HG03460 (cell line): ENCODE measurements around the gene PIEZO2.

ENCODE experiments used
- ATAC-seq: cut with Tn5 transposase; IDR thresholded peaks from one replicate; pipeline ENCODE4 v1.9.1; 2021; ENCODE audit not compliant: unreplicated experiment

PIEZO2 gene

DNA sequence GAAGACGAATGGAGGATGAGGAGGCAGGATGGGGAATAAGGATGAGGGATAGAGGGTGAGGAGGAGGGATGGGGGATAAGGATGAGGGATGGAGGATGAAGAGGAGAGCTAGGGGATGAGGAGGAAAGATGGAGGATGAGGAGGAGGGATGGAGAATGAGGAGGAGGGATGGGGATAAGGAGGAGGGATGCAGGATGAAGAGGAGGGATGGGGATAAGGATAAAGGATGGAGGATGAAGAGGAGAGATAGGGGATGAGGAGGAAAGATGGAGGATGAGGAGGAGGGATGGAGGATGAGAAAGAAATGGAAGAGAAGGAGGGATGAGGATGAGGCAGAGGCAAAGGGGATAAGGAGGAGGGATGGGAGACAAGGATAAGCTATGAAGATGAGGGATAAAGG, 393.5 kb downstream of the PIEZO2 start:
- no peak for ATAC-seq

DNA sequence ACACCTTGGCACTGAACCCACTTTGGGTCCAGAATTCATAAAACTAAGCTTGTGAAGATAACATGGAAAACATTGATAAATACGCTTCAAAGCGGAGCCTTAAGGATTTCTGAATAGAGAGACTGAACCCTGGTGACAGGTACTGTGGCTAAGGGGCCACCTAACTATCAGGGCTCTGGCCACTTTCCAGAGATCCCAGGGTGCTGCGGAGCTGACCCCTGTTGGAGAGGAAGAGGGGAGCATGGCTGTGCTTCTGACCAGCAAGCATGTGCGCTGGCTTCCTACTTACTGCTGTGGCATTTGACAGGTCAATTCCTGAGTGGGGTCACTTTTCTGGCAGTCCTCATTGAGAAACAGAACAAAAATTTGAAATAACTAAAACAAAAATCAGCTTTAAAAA, 395.2 kb downstream of the PIEZO2 start:
- no peak for ATAC-seq

DNA sequence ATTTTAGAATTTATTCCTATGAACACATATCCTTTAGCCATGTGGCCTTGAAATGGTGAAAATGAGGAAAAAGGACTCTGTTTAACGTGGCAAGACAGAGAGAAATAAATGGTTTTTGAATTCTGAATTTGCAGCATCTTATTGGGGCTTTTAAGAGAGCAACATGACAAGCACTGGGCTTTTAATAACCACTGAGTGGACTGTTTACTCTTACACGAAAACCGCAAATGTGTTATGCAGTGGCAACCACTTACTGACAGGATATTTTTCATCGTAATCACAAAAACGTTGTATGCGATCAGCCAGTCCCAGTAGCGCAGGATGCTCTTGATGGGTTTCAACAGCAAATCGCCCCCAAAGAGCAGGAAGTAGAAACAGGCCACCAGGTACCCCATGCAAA, 397.0 kb downstream of the PIEZO2 start:
- ATAC-seq, result no peak

DNA sequence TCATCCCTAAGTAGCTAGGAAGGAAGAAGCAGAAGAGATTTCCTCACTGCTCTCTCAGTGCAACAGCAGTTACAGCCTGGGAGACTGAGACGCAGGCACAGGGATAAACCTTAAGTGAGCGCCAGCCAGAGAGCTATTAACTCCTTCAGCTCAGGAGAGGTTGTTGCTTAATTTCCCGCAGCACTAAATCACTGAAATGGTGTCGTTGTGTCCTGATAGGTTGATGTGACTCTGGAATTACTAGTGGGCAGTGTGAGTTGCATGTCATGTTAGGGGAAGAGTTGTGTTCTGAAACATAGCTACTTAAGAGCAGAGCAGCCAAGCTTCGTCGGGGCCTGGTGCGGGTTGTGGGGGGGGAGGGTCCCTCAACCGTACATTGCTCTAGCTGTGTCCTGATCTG, 397.7 kb downstream of the PIEZO2 start:
- ATAC-seq, result no peak

DNA sequence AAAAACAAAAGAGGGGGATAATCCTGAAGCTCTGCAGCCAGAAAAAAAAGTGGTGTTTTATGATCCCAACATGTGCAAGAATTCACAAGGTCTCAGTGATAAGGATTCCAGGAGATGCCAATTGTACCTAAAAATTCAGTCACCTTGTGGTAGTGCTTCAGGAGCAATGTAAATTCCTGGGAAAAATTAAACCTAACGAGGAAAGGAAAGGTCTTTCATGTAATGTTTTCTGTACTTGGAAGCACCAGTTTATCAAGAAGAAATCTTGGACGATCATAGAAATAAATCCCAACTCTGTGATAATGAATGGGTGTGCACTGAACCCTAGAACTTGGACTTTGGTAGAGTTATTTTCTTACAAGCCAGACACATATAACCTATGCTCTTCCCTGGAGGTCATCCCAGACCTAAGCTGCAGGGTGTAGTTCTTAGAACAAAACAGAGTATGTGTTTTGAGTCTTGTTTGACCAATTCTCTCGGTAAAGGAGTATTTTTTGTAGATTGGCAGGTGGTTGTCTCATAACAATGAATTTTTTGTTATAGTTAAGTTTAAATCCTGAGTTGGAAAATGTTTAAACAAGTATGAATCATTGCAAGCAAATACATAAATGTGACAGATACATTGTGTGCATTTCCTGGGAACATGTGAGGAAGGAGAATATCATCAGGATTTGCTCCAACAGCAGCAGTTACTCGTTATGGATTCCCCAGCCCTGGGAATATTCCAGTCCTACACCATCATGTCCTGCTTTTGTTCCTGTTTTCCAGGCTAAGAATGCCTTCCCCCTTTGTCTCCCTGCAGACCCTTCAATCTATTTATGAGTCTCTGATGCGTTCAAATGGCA, 399.0 kb downstream of the PIEZO2 start:
- no peak for ATAC-seq

DNA sequence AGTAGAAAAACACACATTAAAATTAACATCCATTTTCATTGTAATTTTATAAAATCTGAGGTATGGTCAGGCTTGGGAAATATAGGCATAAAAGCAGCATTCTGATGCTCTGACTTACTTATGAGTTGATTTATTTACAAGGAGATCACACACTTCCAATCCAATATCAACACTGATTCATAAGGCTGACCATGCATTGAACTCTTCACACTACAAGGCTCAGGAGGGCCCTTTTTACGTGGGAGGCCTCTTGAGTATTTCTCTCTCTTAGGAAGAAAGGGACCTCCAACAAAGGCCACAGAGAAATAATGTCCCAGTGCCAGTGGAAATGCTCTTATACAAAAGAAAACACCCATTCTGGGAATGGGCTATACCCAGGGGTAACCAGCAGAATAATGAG, 400.7 kb downstream of the PIEZO2 start:
- ATAC-seq, result no peak

DNA sequence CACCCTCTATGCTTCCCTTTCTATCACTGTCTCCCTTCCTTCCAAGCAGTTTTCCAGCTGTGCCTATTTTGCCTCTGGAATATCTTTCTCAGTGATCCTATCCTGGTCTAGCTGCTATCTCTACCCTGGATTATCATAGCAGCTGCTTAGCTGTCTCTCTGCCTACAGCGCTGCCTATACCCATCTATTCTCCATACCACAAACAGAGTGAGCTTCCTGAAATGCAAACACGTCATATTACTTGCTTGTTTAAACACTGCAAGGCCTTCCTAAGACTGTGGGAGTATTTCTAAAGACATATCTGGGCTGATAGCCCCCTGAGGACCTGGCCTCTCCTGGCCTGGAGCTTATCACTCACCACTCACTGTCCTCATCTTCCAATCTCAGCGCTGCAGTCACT, 403.4 kb downstream of the PIEZO2 start:
- ATAC-seq, result no peak

DNA sequence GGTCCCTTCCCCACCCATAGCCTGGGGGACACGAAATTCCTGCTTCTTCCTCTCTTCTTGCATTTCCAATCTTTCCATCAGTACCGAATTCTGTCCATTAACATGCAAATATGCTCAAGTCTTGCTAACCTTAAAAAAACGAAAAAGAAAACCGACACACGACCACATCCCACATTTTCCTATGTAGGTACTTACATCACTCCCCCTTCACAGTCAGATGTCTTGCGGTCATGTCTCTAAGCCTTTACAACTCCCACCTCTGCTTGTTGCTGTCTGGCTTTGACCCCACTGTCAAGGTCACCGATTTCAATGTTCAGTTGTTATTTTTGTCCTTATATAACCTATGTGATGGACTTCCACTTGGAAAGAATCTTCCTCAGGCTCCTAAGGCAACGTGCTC, 404.1 kb downstream of the PIEZO2 start:
- no peak for ATAC-seq

DNA sequence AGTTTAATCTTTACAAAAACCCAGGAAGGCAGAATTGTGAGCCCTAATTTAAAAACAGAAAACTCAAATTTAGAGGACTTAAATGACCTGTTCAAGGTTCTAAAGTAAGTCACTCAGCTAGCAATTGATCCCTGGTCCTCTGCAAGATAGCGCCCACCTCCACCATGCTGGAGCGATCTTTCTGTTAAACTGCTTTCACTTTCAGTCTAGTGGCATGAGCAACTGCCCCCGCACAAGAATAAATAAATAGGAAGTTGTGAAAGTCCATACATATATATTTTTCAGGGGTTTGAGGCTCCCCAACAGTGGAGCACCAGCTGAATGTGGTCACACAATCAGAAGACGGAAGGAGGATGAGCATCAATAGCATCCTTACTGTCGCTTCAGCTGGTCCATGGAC, 405.6 kb downstream of the PIEZO2 start:
- ATAC-seq, result no peak

DNA sequence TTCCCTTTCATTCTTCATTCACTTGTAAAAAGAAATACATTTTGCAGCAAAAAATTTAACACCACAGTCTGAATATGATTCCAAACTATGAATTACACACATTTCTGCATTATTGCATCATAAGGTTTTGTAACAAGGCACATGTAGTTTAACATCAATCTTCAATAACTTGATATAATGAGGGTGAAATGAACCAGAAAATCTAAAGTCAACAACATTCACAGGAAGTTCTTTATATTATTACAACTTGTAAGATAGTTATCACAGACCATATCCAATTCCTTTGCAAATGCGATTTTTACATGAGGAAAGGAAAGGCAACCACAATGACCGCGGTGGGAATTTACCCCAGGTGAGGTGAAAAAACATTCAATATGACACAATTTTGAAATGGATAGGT, 410.2 kb downstream of the PIEZO2 start:
- ATAC-seq, result no peak

DNA sequence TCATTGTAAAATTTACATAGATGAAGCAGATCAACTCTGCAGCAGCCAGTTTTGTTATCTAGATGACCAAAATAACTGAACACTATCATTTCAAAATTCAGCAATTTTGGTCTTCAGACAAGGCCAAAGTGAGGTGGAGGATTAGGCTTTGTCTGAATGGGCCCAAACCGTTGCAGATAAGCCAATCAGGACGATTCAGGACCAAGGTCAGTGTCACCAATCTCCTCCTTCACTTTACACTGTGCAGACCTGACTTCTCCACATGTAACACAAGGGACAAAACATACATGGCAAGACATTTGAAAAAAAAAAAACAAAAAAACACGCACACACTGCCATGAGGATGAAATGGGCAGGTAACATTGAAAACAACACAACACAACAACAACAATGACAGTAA, 412.4 kb downstream of the PIEZO2 start:
- ATAC-seq, result no peak

DNA sequence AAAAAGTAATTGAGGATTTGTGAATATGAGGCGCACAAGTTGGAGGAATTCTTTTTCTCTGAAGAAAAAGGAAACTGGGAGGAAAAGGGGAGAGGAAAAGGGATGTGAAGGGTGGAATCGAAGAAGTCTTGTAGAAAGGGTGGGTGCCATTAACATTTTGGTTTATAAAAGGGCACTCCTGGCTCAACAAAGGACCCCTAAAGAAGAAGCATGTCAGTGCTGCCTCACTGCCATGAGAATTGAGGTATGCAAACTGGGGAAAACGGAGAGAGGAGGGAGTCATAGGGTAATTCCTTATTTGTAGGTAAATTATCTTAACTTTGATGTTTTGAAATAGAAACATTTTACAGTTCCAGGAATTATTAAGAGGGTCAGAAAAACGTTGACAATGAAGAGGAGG, 416.4 kb downstream of the PIEZO2 start:
- ATAC-seq, result no peak

DNA sequence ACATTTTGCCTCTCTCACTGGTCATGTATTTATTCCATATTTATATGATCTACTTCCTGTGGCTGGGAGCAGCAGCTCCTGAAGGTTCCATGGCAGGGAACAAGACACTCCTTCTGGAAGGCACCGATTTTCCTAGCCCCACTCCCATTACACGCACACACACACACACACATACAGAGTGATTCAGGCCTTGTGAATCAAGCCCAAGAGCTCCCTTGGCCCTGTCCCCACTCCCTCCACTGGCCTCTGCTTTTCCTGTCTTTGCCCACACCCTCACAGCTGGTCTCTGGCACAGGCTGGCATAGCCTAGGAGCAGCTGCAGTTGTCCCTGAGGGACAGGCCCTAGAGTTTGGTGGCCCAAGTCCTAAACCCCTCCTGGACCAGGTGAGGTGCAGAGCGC, 421.9 kb downstream of the PIEZO2 start:
- no peak for ATAC-seq

DNA sequence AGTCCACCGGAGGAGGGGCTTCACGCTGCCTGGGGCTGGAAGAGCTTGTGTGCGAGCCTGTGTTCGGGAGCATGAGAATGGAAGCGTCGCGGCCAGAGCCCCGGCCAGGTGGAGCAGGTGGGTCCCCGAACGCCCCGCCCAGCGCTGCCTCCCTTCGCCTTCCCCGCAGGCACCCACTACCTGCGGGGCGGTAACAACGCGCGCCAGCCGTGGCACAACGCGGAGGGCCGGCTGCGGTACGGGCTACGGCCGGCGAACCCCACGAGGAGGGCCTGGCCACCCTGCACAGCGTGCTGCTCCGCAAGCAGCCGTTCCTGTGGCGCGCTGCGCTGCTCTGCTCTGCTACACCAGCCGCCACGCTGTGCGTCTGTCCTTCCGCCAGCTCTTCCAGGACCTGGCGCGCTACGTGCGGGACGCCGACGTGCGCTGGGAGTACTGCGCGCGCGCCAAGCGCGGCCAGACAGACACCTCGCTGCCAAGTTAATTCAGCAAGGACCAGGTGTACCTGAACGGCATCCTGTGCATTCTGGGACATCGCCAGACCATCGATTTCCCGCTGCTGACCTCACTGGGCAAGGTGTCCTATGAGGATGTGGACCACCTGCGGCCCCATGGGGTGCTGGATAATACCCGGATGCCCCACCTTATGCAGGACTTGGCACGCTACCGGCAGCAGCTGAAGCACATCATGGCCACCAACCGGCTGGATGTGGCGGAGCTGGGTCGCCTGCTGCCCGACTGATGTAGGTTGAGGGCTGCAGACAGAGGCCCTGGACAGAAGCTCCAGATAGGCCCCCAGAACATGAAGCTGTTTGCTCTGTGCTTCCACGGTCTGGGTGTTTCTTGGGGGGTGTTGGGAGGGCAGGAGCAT, 422.9 kb downstream of the PIEZO2 start:
- no peak for ATAC-seq

DNA sequence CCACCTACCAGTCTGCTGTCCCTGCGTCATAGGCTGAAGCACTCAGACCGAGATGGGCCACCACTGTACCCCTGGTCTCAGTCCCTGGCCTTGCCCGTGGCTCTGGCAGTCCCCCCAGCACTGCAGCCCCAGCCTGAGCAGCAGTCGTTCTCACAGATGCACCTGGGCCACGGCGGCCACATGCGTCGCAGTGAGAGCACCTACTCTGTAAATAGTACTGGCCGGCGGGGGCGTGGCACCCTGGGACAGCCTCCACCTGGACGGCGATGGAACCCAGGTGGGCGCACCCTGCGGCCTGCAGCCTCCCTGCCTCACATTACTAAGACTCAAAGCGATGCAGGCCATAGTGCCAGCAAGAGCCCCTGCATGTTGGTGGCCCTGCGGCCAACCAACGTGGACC, 424.7 kb downstream of the PIEZO2 start:
- no peak for ATAC-seq

DNA sequence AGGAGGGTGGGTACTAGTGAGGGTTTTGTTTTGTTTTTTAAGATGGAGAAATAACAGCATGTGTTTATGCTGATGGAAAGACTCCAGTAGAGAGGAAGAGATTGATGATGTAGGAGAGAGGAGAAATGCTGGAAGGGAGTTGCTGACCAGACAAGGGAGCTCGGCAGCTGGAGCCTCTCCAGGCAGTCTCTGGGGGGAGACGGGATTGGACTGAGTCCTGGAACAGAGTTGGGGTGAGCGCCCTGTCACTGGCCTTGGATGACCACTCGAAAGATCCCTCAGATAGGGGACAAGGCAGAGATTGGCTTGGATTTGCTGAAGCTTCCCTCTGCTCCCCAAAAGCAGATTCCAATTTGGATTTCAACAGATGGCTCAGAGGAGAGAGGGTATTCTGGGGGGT, 425.9 kb downstream of the PIEZO2 start:
- ATAC-seq, result no peak

DNA sequence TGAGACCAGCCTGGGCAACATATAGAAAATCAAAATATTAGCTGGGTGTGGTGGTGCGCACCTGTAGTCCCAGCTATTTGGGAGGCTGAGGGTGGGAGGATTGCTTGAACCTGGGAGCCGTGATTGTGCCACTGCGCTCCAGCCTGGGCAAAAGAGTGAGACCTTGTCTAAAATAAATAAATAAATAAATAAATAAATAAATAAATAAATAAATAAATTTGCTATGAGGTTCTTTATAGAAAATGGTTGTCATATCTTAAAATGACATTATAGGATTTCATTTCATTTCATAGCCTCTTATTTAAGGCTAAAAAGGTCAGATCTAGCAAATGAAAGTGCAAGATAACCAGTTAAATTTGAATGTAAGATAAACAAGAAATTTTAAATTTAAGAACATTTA, 430.6 kb downstream of the PIEZO2 start:
- no peak for ATAC-seq

DNA sequence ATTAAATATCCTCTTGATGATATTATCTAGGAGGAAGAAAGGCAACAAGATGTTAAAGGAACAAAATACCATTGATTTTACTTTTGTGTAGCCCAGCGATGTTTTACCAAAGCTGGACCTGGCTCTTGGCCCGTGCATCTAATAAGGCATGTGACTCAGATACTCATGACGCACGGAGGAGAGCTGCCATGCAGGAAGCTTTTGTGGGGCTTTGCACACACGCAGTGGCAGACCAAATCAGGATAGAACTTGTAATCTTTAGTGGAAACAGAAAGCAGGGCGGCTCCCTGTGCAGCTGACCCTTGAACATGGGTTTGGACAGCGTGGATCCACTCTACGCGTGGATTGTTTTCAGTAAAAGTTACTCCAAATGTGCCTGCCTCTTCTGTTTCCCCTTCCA, 433.6 kb downstream of the PIEZO2 start:
- no peak for ATAC-seq

DNA sequence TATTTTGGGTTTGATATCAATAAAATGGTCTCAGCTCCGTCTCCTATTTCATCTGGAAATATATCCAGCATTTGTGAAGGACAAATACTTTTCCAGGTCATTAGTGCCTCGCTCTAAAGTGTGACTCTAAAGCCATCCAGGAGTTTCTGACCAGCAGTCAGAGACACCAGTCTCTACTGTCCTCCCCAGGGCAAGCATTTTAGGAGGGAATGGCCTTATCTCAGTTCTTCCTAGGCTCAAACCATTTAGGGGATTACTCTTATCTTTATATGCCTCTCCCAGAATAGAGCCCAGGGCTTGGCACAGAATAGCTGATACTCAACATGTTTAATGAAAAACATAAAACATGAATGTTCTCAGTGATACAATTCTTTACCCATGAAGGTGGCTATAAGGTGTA, 436.0 kb downstream of the PIEZO2 start:
- ATAC-seq, result no peak

DNA sequence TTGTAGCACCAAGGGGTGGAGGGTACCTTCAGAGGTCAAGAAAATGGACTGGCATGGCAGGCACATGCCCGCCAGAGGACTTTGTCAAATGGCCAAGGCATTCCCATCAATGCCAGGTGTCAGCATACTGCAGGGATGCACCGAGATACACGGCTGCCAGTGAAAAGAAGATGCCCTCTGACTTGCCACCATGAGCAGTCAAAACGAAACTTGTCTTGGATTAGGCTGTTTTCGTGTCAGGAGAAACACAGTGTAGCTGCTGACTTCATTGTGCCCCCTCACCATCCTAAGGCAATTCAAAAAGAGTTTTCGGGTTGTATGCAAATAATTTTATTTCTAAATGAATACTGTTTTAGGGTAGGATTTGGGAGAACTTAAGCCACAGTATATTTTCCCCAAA, 442.1 kb downstream of the PIEZO2 start:
- ATAC-seq, result no peak

DNA sequence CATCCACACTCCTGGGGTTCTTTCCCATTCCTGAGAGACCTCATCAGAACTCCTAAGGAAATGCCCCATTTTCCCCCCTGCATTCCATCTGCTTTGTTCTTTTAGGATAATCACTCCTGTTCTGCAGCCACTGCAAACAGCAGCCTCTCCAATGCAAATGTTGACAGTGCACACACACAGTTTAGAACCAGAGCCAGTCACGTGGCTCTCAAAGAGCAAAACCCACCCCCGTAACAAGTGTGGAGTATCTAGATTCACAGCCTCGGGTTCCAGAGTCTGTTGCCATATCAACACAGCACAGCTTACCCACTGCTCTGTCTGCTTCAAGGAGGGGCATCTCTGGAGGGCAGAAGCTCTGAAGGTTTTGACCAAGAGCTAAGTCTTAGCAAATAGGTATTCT, 443.6 kb downstream of the PIEZO2 start:
- ATAC-seq, result no peak

DNA sequence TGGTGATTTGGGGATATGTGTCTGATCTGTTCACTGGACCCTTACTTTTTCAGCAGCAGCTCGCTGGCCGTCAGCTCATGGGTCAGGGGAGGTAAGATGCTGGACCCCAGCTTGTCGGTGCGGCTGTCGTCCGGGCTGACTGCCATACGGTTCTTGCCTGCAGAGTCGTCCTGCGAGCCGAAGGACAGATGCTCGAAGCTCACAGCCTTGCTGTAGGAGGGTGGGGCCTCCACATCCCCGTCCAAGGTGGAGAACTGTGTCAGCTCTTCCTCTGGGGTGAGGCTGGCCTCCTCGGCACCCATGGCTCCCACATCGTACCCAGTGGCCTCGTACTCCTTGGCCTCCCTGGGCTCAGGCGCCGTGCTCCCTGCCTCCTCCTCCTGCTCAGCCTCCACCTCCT, 444.1 kb downstream of the PIEZO2 start:
- no peak for ATAC-seq
